Mucosa of rectum (tissue), 2 donors: ENCODE data around the gene HUS1.
"Not testable (repeated sequence)": the region's sequence is repeated elsewhere in the genome, so short reads cannot be mapped to it uniquely, and the experiment has no call there.

ENCODE experiments used
- H3K27ac ChIP-seq, 2 donors: one replicate each; pipeline ENCODE4 v1.7.0; 2013; ENCODE audit warnings: inconsistent platforms in 2 of 2, low read depth in 2 of 2, low read length in 2 of 2
- H3K27me3 ChIP-seq, 2 donors: one replicate each; pipeline ENCODE4 v1.7.0; 2013; ENCODE audit warnings: low read length in 2 of 2; ENCODE audit not compliant: control insufficient read depth in 2 of 2, insufficient read depth in 2 of 2
- H3K36me3 ChIP-seq, 2 donors: one replicate each; pipeline ENCODE4 v1.7.0; 2013; ENCODE audit warnings: low read length in 2 of 2; ENCODE audit not compliant: control insufficient read depth in 2 of 2, insufficient read depth in 2 of 2
- H3K4me1 ChIP-seq, 2 donors: one replicate each; pipeline ENCODE4 v1.7.0; 2013; ENCODE audit warnings: low read length in 2 of 2, mild to moderate bottlenecking in 1 of 2; ENCODE audit not compliant: control insufficient read depth in 2 of 2, insufficient read depth in 2 of 2
- H3K4me3 ChIP-seq, 2 donors: one replicate each; pipeline ENCODE4 v1.7.0; 2013; ENCODE audit warnings: low read length in 2 of 2
- H3K9ac ChIP-seq, 2 donors: one replicate each; pipeline ENCODE4 v1.7.0; 2013; ENCODE audit warnings: low read length in 2 of 2, low read depth in 1 of 2, mild to moderate bottlenecking in 1 of 2
- H3K9me3 ChIP-seq, 2 donors: one replicate each; pipeline ENCODE4 v1.7.0; 2013; ENCODE audit warnings: low read length in 2 of 2; ENCODE audit not compliant: control insufficient read depth in 2 of 2
- donor health status: healthy.
- donor health status: Normal muscosa, but diverticular disease.

Gene HUS1

GRCh38 chr7:48004638-48005037 lies 25.2 kb upstream of the HUS1 start:
- Histone ChIP-seq H3K9me3 (no peaks in the 10 kb centered on the region), H3K9ac (no peak overlapping the region), H3K36me3 (no peaks in the 10 kb centered on the region), H3K27me3 (no peaks in the 10 kb centered on the region), H3K27ac (no peak overlapping the region), H3K4me1 (no peaks in the 10 kb centered on the region), H3K4me3 (no peak overlapping the region)

GRCh38 chr7:48004032-48004431 lies 24.6 kb upstream of the HUS1 start:
- Histone ChIP-seq H3K9ac (no peak overlapping the region), H3K27ac (no peak overlapping the region), H3K9me3 (no peaks in the 10 kb centered on the region), H3K36me3 (no peaks in the 10 kb centered on the region), H3K4me1 (no peaks in the 10 kb centered on the region), H3K4me3 (no peak overlapping the region), H3K27me3 (no peaks in the 10 kb centered on the region)

GRCh38 chr7:48000164-48000563 lies 20.7 kb upstream of the HUS1 start:
- H3K27ac ChIP-seq, H3K9ac ChIP-seq, H3K4me3 ChIP-seq, H3K36me3 ChIP-seq, H3K9me3 ChIP-seq, H3K4me1 ChIP-seq, H3K27me3 ChIP-seq: not testable (repeated sequence)

GRCh38 chr7:47999413-47999812 lies 20.0 kb upstream of the HUS1 start:
- no peaks in the 10 kb centered on the region for H3K9me3 ChIP-seq
- H3K4me3 ChIP-seq: no peak overlapping the region
- no peak overlapping the region for H3K9ac ChIP-seq
- H3K27ac ChIP-seq: no peak overlapping the region
- H3K36me3 ChIP-seq: no peaks in the 10 kb centered on the region
- no peaks in the 10 kb centered on the region for H3K27me3 ChIP-seq
- no peaks in the 10 kb centered on the region for H3K4me1 ChIP-seq

- Histone ChIP-seq H3K4me1 (peaks cover 0 to 5% of the 10 kb centered on the region in 2 donors), H3K27ac (peak overlapping the region; percentile 72 to 78), H3K36me3 (no peaks in the 10 kb centered on the region), H3K4me3 (peak overlapping the region; percentile 87 to 89), H3K27me3 (no peaks in the 10 kb centered on the region), H3K9me3 (no peaks in the 10 kb centered on the region), H3K9ac (peak overlapping the region in 1 of 2 donors; percentile 63)
Observed at GRCh38 chr7:47992446-47992845, 13.0 kb upstream of the HUS1 start.

- Histone ChIP-seq H3K4me1 (peaks cover 0 to 5% of the 10 kb centered on the region in 2 donors), H3K27ac (peak overlapping the region; percentile 72 to 78), H3K9me3 (no peaks in the 10 kb centered on the region), H3K36me3 (no peaks in the 10 kb centered on the region), H3K9ac (peak overlapping the region; percentile 63 to 73), H3K4me3 (peak overlapping the region; percentile 87 to 89), H3K27me3 (no peaks in the 10 kb centered on the region)
Observed at GRCh38 chr7:47991741-47992311, 12.4 kb upstream of the HUS1 start.

- Histone ChIP-seq H3K9ac (peak overlapping the region in 1 of 2 donors; percentile 73), H3K9me3 (no peaks in the 10 kb centered on the region), H3K4me3 (peak overlapping the region; percentile 87 to 89), H3K36me3 (no peaks in the 10 kb centered on the region), H3K27me3 (no peaks in the 10 kb centered on the region), H3K27ac (peak overlapping the region; percentile 72 to 78), H3K4me1 (peaks cover 0 to 5% of the 10 kb centered on the region in 2 donors)
Observed at GRCh38 chr7:47991270-47991669, 11.9 kb upstream of the HUS1 start.

GRCh38 chr7:47990592-47990991 lies 11.2 kb upstream of the HUS1 start:
- H3K27me3 ChIP-seq: no peaks in the 10 kb centered on the region
- no peaks in the 10 kb centered on the region for H3K36me3 ChIP-seq
- peaks cover 0 to 5% of the 10 kb centered on the region in 2 donors for H3K4me1 ChIP-seq
- no peak overlapping the region for H3K27ac ChIP-seq
- no peak overlapping the region for H3K4me3 ChIP-seq
- no peaks in the 10 kb centered on the region for H3K9me3 ChIP-seq
- H3K9ac ChIP-seq: no peak overlapping the region

- H3K27me3 ChIP-seq: not testable (repeated sequence)
Observed at GRCh38 chr7:47989607-47990400, 10.4 kb upstream of the HUS1 start.

GRCh38 chr7:47988496-47989386 lies 9.3 kb upstream of the HUS1 start:
- Histone ChIP-seq H3K27ac (no peak overlapping the region), H3K9ac (no peak overlapping the region), H3K9me3 (no peaks in the 10 kb centered on the region)

More at GRCh38 chr7:47989607-47990400, 10.4 kb upstream of the HUS1 start:
- not testable (repeated sequence) for H3K36me3 ChIP-seq, H3K27ac ChIP-seq, H3K4me3 ChIP-seq, H3K4me1 ChIP-seq, H3K9me3 ChIP-seq, H3K9ac ChIP-seq

More at GRCh38 chr7:47988496-47989386, 9.3 kb upstream of the HUS1 start:
- no peaks in the 10 kb centered on the region for H3K36me3 ChIP-seq
- H3K4me1 ChIP-seq: peaks cover 0 to 5% of the 10 kb centered on the region in 2 donors
- no peaks in the 10 kb centered on the region for H3K27me3 ChIP-seq
- H3K4me3 ChIP-seq: no peak overlapping the region
